ENCODE measurements around the gene NKX2-2. TPM values are rescaled to one million over a fixed set of nuclear protein-coding genes. Genes with fewer than 3 reads are reported as not detected.

Gene NKX2-2
- total and polyA plus RNA-seq, 2 of the 8 experiments (the other 6 are each of a cell fraction or from before 2014, with no cell fraction given), result not detected

- no peak overlapping the region for H2BK15ac ChIP-seq (ENCODE audit: low read length)
- H3K79me1 ChIP-seq (ENCODE audit: low read depth, low read length), result no peaks in the 10 kb centered on the region
- peaks cover 38 to 58% (median 49%) of the 10 kb centered on the region in 4 experiments for H3K27me3 ChIP-seq (replicated peaks in 1 of 4; ENCODE audit: control insufficient read depth in 3 of 4, extremely low read depth in 1 of 4, insufficient read depth in 3 of 4, low read length in 3 of 4)
- no peak overlapping the region for H2AFZ ChIP-seq (ENCODE audit: low read length)
- no peak overlapping the region for H2BK120ac ChIP-seq (replicated peaks; ENCODE audit: low read depth, low read length)
- H2AK5ac ChIP-seq (ENCODE audit: low read depth, low read length), result no peak overlapping the region
- no peak overlapping the region for H3K14ac ChIP-seq (ENCODE audit: insufficient read length)
- H2BK5ac ChIP-seq (ENCODE audit: low read depth, low read length), result no peak overlapping the region
- 92% methylated on average over 7 of the region's 7 CpGs; no CpG with 5 or more reads in 1 of the 2 experiments for WGBS, 2 experiments (ENCODE audit: extremely low coverage in 1 of 2, insufficient coverage in 1 of 2, insufficient read length in 1 of 2, insufficient replicate concordance in 2 of 2, low coverage in 1 of 2, low lambda C conversion rate in 2 of 2, missing lambda C conversion rate in 1 of 2)
- no peak overlapping the region for H3K18ac ChIP-seq (ENCODE audit: extremely low read depth, low read length)
- no peak for DNase-seq (ENCODE audit: low read depth in 1 of 2, low spot score in 2 of 2)
- H3K9ac ChIP-seq (replicated peaks in 1 of 4; ENCODE audit: extremely low read depth in 1 of 4, low read depth in 3 of 4, low read length in 3 of 4), result no peak overlapping the region
- peaks cover 4 to 24% (median 6%) of the 10 kb centered on the region in 4 experiments for H3K4me1 ChIP-seq (replicated peaks in 1 of 4; ENCODE audit: control insufficient read depth in 3 of 4, insufficient read depth in 4 of 4, low read length in 3 of 4)
- H3K4me2 ChIP-seq (ENCODE audit: insufficient read depth in 1 of 2, low read depth in 2 of 2, low read length in 2 of 2), result no peak overlapping the region; a peak in 1 of 4 replicates
- CTCF ChIA-PET (ENCODE audit: partially characterized antibody), result interaction anchor here (0.7 to 7.1 kb wide), 39 partner anchors 8 to 666 kb away, joined by 3 to 90 read pairs (median 6); no protein-coding TSS in a partner anchor
- H3K79me2 ChIP-seq (ENCODE audit: control insufficient read depth in 1 of 2, insufficient read depth in 2 of 2, low read length in 2 of 2), result no peaks in the 10 kb centered on the region
- no peak overlapping the region for H3K4me3 ChIP-seq (ENCODE audit: extremely low read depth in 1 of 4, insufficient read depth in 2 of 4, low read depth in 3 of 4, low read length in 4 of 4)
- no peak overlapping the region for H3K4ac ChIP-seq (replicated peaks; ENCODE audit: insufficient read length, low read depth, low read length)
- H4K8ac ChIP-seq (ENCODE audit: extremely low read depth, insufficient read depth, low read length), result no peak overlapping the region
- no peak overlapping the region for H3K56ac ChIP-seq (replicated peaks; ENCODE audit: insufficient read length, low read depth, low read length)
- H4K5ac ChIP-seq (ENCODE audit: insufficient read length, low read depth, low read length), result no peak overlapping the region
- H3K36me3 ChIP-seq (ENCODE audit: control insufficient read depth in 2 of 4, insufficient read depth in 4 of 4, low read length in 3 of 4), result peaks cover 0 to 4% (median 0%) of the 10 kb centered on the region in 4 experiments; a peak in 1 of 8 replicates
- no peak overlapping the region for H2BK12ac ChIP-seq (ENCODE audit: low read depth, low read length)
- H2BK20ac ChIP-seq (ENCODE audit: low read length), result no peak overlapping the region
- no peaks in the 10 kb centered on the region for H3K9me3 ChIP-seq (ENCODE audit: insufficient read depth in 2 of 2, low read depth in 1 of 2, low read length in 1 of 2)
- POLR2A ChIA-PET (ENCODE audit: partially characterized antibody), result interaction anchor here (1.3 to 1.8 kb wide), 2 partner anchors 17 to 201 kb away, joined by 3 to 4 read pairs; partner anchors contain the start of gene XRN2
- no peak for FAIRE-seq
- H4K91ac ChIP-seq (replicated peaks; ENCODE audit: insufficient read length, low read length), result no peak overlapping the region
- no peak overlapping the region for H3K27ac ChIP-seq (ENCODE audit: low read depth, low read length)
- peaks cover 6% of the 10 kb centered on the region; the same call in 1 of the 2 replicates for H3K23me2 ChIP-seq (ENCODE audit: low read depth, low read length)
- peaks cover 11 to 12% of the 10 kb centered on the region in 2 experiments for H4K20me1 ChIP-seq (replicated peaks in 1 of 2; ENCODE audit: control insufficient read depth in 1 of 2, insufficient read depth in 2 of 2, low read length in 2 of 2)
- H3K23ac ChIP-seq (ENCODE audit: insufficient read length), result no peak overlapping the region
- no peak for TF ChIP-seq RFX5 (IDR thresholded peaks at IDR 0.05; ENCODE audit: borderline replicate concordance, low read depth, low read length)
- no peak for TF ChIP-seq SP1 (IDR thresholded peaks at IDR 0.05; ENCODE audit: low read depth, low read length)
- no peak for TF ChIP-seq SUZ12 (IDR thresholded peaks at IDR 0.05; ENCODE audit: low read length)
- no peak for TF ChIP-seq FOSL1 (IDR thresholded peaks at IDR 0.05; ENCODE audit: insufficient read depth, low read depth, low read length)
- TF ChIP-seq RBBP5 (IDR thresholded peaks at IDR 0.05; ENCODE audit: borderline replicate concordance, low read depth, low read length), result no peak
- no peak for TF ChIP-seq JUN (IDR thresholded peaks at IDR 0.05; ENCODE audit: low read depth, low read length)
- TF ChIP-seq RXRA (IDR thresholded peaks at IDR 0.05; ENCODE audit: insufficient read depth, low read depth, low read length), result no peak
- TF ChIP-seq, protein P1, sequence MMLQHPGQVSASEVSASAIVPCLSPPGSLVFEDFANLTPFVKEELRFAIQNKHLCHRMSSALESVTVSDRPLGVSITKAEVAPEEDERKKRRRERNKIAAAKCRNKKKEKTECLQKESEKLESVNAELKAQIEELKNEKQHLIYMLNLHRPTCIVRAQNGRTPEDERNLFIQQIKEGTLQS (IDR thresholded peaks at IDR 0.05; ENCODE audit: insufficient read depth, low read depth, low read length), result no peak
- TF ChIP-seq KDM4A (IDR thresholded peaks at IDR 0.05; ENCODE audit: low read depth, low read length, severe bottlenecking), result no peak
- TF ChIP-seq CBX5 (IDR thresholded peaks at IDR 0.05; ENCODE audit: low read depth, low read length), result no peak
Observed at GRCh38 chr20:21504323-21504722, 9.5 kb downstream of the NKX2-2 start.
